T1000 (cell line): ENCODE results near the gene ADGRE3.
"Not testable (repeated sequence)": the region's sequence is repeated elsewhere in the genome, so short reads cannot be mapped to it uniquely, and the experiment has no call there.

Experiments
- DNase-seq: peaks from one replicate; lab custom pipeline; 2025; ENCODE audit warnings: mixed read lengths; lab: John Stamatoyannopoulos, UW

Gene ADGRE3

GRCh38 chr19:14595558-14595957 is 79.1 kb downstream of the ADGRE3 start:
- no peak for DNase-seq

- DNase-seq, result not testable (repeated sequence)
These were observed 85.2 kb downstream of the ADGRE3 start for GRCh38 chr19:14589433-14589832.

- peak; percentile 14 for DNase-seq
These were observed 89.5 kb downstream of the ADGRE3 start for GRCh38 chr19:14585187-14585586.

GRCh38 chr19:14584372-14584771 is 90.3 kb downstream of the ADGRE3 start:
- not testable (repeated sequence) for DNase-seq

- DNase-seq, result no peak
These were observed 91.7 kb downstream of the ADGRE3 start, which contains the start of gene CLEC17A for GRCh38 chr19:14582894-14583340. TSS of gene CLEC17A (plus strand) at chr19:14583084. CDS start at chr19:14583161, 77 bp downstream.

GRCh38 chr19:14580623-14581237 is 93.9 kb downstream of the ADGRE3 start:
- no peak for DNase-seq

- DNase-seq, result no peak
These were observed 96.7 kb downstream of the ADGRE3 start for GRCh38 chr19:14577885-14578427.

- no peak for DNase-seq
These were observed 97.4 kb downstream of the ADGRE3 start for GRCh38 chr19:14577264-14577663.

GRCh38 chr19:14576363-14576762 is 98.3 kb downstream of the ADGRE3 start:
- DNase-seq, result no peak

- DNase-seq, result no peak
These were observed 99.1 kb downstream of the ADGRE3 start for GRCh38 chr19:14575428-14575980.

- DNase-seq, result peak; percentile 82
These were observed 102.8 kb downstream of the ADGRE3 start, which contains the start of gene NDUFB7 for GRCh38 chr19:14571695-14572490. TSS of gene NDUFB7 (minus strand) at chr19:14572066. CDS start at chr19:14572000, 66 bp downstream.

- no peak for DNase-seq
These were observed 103.6 kb downstream of the ADGRE3 start for GRCh38 chr19:14570864-14571527.
